ENCODE data around the gene TP53RK.

TP53RK gene

GRCh38 chr20:46646122-46646521, 43.1 kb downstream of the TP53RK start:
- Histone ChIP-seq H3K4me3 (no peak overlapping the region), H3K27ac (no peak overlapping the region)

GRCh38 chr20:46644733-46645132, 44.5 kb downstream of the TP53RK start:
- no peak overlapping the region for H3K27ac ChIP-seq
- H3K4me3 ChIP-seq, result no peak overlapping the region

GRCh38 chr20:46644160-46644559, 45.1 kb downstream of the TP53RK start:
- Histone ChIP-seq H3K4me3 (no peak overlapping the region), H3K27ac (no peak overlapping the region)

- Histone ChIP-seq H3K4me3 (no peak overlapping the region), H3K27ac (no peak overlapping the region)
These were observed 46.3 kb downstream of the TP53RK start for GRCh38 chr20:46642969-46643343.

- Histone ChIP-seq H3K27ac (no peak overlapping the region), H3K4me3 (no peak overlapping the region)
These were observed 46.8 kb downstream of the TP53RK start for GRCh38 chr20:46642265-46642968.

- Histone ChIP-seq H3K27ac (no peak overlapping the region), H3K4me3 (no peak overlapping the region)
These were observed 47.8 kb downstream of the TP53RK start for GRCh38 chr20:46641424-46641823.

GRCh38 chr20:46640536-46641311, 48.5 kb downstream of the TP53RK start:
- Histone ChIP-seq H3K4me3 (no peak overlapping the region), H3K27ac (no peak overlapping the region)

- no peak overlapping the region for H3K4me3 ChIP-seq
- no peak overlapping the region for H3K27ac ChIP-seq
These were observed 49.2 kb downstream of the TP53RK start for GRCh38 chr20:46640044-46640443.

- Histone ChIP-seq H3K27ac (no peak overlapping the region), H3K4me3 (no peak overlapping the region)
These were observed 49.7 kb downstream of the TP53RK start for GRCh38 chr20:46639587-46639986.

- Histone ChIP-seq H3K27ac (no peak overlapping the region), H3K4me3 (no peak overlapping the region)
These were observed 50.4 kb downstream of the TP53RK start for GRCh38 chr20:46638898-46639274.

GRCh38 chr20:46638134-46638897, 50.9 kb downstream of the TP53RK start:
- H3K27ac ChIP-seq, result no peak overlapping the region
- no peak overlapping the region for H3K4me3 ChIP-seq

GRCh38 chr20:46637427-46638133, 51.7 kb downstream of the TP53RK start:
- Histone ChIP-seq H3K27ac (no peak overlapping the region), H3K4me3 (no peak overlapping the region)

- no peak overlapping the region for H3K4me3 ChIP-seq
- H3K27ac ChIP-seq, result no peak overlapping the region
These were observed 52.2 kb downstream of the TP53RK start for GRCh38 chr20:46637020-46637419.

GRCh38 chr20:46636514-46636913, 52.7 kb downstream of the TP53RK start:
- no peak overlapping the region for H3K27ac ChIP-seq
- no peak overlapping the region for H3K4me3 ChIP-seq

GRCh38 chr20:46635514-46636136, 53.6 kb downstream of the TP53RK start:
- no peak overlapping the region for H3K27ac ChIP-seq
- no peak overlapping the region for H3K4me3 ChIP-seq

- Histone ChIP-seq H3K4me3 (no peak overlapping the region), H3K27ac (no peak overlapping the region)
These were observed 54.7 kb downstream of the TP53RK start for GRCh38 chr20:46634528-46634927.
